Measurements from ENCODE around the gene TMEM86A. TPM values are rescaled to one million over a fixed set of nuclear protein-coding genes. Genes with fewer than 3 reads are reported as not detected.
"Not testable (repeated sequence)": the region's sequence is repeated elsewhere in the genome, so short reads cannot be mapped to it uniquely, and the experiment has no call there.

TMEM86A gene
- total and polyA plus RNA-seq, 2 of the 4 experiments (the other 2 are of a cell fraction) = 0.31 to 0.36 TPM

GRCh38 chr11:18691467-18692140 lies 7.0 kb upstream of the TMEM86A start:
- intact Hi-C loops (cut with micrococcal nuclease); H2AK5ac ChIP-seq (ENCODE audit: low read depth, low read length); H2AFZ ChIP-seq (replicated peaks; ENCODE audit: low read length, poor library complexity); H2BK120ac ChIP-seq (ENCODE audit: low read depth, low read length); ATAC-seq (ENCODE audit: low read depth); H3K27ac ChIP-seq (ENCODE audit: insufficient read depth, low read length); H3K4ac ChIP-seq (ENCODE audit: low read depth, low read length); H2AK9ac ChIP-seq (replicated peaks; ENCODE audit: low read depth, low read length, poor library complexity); H3K4me1 ChIP-seq (ENCODE audit: control insufficient read depth, insufficient read depth, low read length); H3K14ac ChIP-seq (replicated peaks; ENCODE audit: low read depth, low read length); H2BK20ac ChIP-seq (ENCODE audit: low read depth, low read length); H4K20me1 ChIP-seq (ENCODE audit: insufficient read depth, low read length); in situ Hi-C loops (cut with MboI; ENCODE audit: low sequenced_read_pairs); H2BK5ac ChIP-seq (ENCODE audit: low read depth, low read length, poor library complexity, severe bottlenecking); dilution Hi-C loops (cut with HindIII; ENCODE audit: low sequenced_read_pairs, unreplicated experiment); H3K9ac ChIP-seq (ENCODE audit: low read depth, low read length); BruUV-seq (replicated peaks); H3K18ac ChIP-seq (ENCODE audit: low read depth, low read length); H3K4me3 ChIP-seq (ENCODE audit: insufficient read depth, low read depth, low read length); H3K36me3 ChIP-seq (ENCODE audit: control insufficient read depth, insufficient read depth, low read length); H2BK15ac ChIP-seq (ENCODE audit: low read depth, low read length); H3K9me1 ChIP-seq (ENCODE audit: insufficient read depth, low read length); POLR2A ChIA-PET (ENCODE audit: unreplicated experiment); H3K4me2 ChIP-seq (ENCODE audit: low read depth, low read length); H3K56ac ChIP-seq (ENCODE audit: extremely low read depth, insufficient read depth, low read length); H4K5ac ChIP-seq (ENCODE audit: low read depth, low read length); H4K91ac ChIP-seq (ENCODE audit: insufficient read depth, low read depth, low read length); H4K8ac ChIP-seq (ENCODE audit: low read depth in 2 of 2, low read length in 2 of 2); H3K23ac ChIP-seq (ENCODE audit: low read depth, low read length); CTCF ChIA-PET; H3K9me3 ChIP-seq (ENCODE audit: control insufficient read depth, insufficient read depth, low read length); H3K27me3 ChIP-seq (ENCODE audit: control insufficient read depth, insufficient read depth, low read length); DNase-seq; H3K79me1 ChIP-seq (ENCODE audit: low read depth in 1 of 2, low read length in 2 of 2): not testable (repeated sequence)
- 60% methylated on average over 1 of the region's 4 CpGs; no CpG with 5 or more reads in 1 of the 2 experiments for WGBS, 2 experiments (ENCODE audit: extremely low coverage in 2 of 2, insufficient read length in 1 of 2)

Data from IMR-90 (cell line).